Upper lobe of left lung (tissue), 4 donors: Measurements from ENCODE around the gene SPATS1.
"Not testable (repeated sequence)": the region's sequence is repeated elsewhere in the genome, so short reads cannot be mapped to it uniquely, and the experiment has no call there.

Experiments used
- CTCF ChIP-seq, 6 experiments: fragments of 450-650 bp in 4 of 6; fragments of 200-600 bp in 2 of 6; sonication (generic) in 2 of 6; IDR thresholded peaks; one replicate each; pipeline ENCODE4 v1.5.1; 2016 to 2019; ENCODE audit warnings: antibody characterized with exemption in 6 of 6
- EP300 ChIP-seq, 4 donors: sonication (generic); formaldehyde crosslinking; IDR thresholded peaks; one replicate each; pipeline ENCODE4 v1.5.1; 2017; ENCODE audit warnings: antibody characterized with exemption in 4 of 4, control low read depth in 2 of 4
- POLR2A ChIP-seq, 4 donors: fragments of 450-650 bp; IDR thresholded peaks; one replicate each; pipeline ENCODE4 v1.5.1; 2016 to 2017; ENCODE audit warnings: antibody characterized with exemption in 4 of 4, mild to moderate bottlenecking in 2 of 4
- POLR2AphosphoS5 ChIP-seq, 2 donors: sonication (generic); formaldehyde crosslinking; IDR thresholded peaks; one replicate each; pipeline ENCODE4 v1.5.1; 2017; ENCODE audit warnings: antibody characterized with exemption in 2 of 2

- not testable (repeated sequence) for TF ChIP-seq POLR2A, CTCF, POLR2AphosphoS5, EP300 (IDR thresholded peaks at IDR 0.05)
Observed at GRCh38 chr6:44350650-44350994, 8.2 kb downstream of the SPATS1 start.
